Measurements from ENCODE around the gene MRAS.

Gene MRAS

DNA sequence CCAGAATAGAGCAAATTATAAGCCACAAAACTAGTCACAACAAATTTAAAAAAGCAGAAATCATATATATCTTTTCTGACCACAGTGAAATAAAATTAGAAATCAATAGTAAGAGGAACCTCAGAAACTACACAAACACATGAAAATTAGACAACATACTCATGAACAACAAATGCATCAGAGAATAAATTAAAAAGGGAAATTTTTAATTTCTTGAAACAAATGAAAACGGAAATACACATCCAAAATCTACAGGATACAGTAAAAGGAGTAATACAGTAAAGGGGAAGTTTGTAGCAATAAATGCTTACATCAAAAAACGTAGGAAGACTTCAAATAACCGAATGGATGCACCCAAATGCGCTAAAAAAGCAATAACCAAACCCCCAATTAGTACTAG is 37.9 kb upstream of the MRAS start:
- Histone ChIP-seq H3K4me1 (ENCODE audit: insufficient read depth, poor library complexity, severe bottlenecking) (no peaks in the 10 kb centered on the region), H3K4me3 (ENCODE audit: severe bottlenecking) (no peak overlapping the region), H3K9me3 (ENCODE audit: severe bottlenecking) (no peaks in the 10 kb centered on the region), H3K36me3 (ENCODE audit: low read depth) (no peaks in the 10 kb centered on the region), H3K27me3 (ENCODE audit: insufficient read depth, poor library complexity, severe bottlenecking) (no peaks in the 10 kb centered on the region), H3K27ac (ENCODE audit: poor library complexity, severe bottlenecking) (no peak overlapping the region)
- ATAC-seq (ENCODE audit: low read depth), result no peak
- DNase-seq (ENCODE audit: low spot score), result no peak
- TF ChIP-seq, protein P1, sequence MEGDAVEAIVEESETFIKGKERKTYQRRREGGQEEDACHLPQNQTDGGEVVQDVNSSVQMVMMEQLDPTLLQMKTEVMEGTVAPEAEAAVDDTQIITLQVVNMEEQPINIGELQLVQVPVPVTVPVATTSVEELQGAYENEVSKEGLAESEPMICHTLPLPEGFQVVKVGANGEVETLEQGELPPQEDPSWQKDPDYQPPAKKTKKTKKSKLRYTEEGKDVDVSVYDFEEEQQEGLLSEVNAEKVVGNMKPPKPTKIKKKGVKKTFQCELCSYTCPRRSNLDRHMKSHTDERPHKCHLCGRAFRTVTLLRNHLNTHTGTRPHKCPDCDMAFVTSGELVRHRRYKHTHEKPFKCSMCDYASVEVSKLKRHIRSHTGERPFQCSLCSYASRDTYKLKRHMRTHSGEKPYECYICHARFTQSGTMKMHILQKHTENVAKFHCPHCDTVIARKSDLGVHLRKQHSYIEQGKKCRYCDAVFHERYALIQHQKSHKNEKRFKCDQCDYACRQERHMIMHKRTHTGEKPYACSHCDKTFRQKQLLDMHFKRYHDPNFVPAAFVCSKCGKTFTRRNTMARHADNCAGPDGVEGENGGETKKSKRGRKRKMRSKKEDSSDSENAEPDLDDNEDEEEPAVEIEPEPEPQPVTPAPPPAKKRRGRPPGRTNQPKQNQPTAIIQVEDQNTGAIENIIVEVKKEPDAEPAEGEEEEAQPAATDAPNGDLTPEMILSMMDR (IDR thresholded peaks at IDR 0.05; ENCODE audit: poor library complexity, severe bottlenecking), result no peak

DNA sequence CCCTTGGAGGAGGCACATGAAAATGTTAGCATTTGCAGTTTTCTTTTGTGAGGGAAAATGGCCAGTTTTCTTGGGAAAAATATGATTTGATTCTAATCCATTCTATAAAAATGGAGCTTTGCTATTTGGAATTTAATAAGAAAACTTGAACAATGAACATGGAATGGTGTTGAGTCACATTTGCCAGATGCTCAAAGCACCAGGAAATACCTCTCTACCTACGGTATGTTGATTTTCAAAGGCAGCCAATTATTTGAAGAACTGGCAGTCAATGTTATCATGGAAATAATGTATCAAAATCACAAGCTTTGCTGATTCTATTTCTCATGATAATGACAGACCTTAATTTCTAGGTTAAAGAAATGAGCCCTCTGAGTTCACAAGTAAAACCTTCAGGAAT is 33.6 kb upstream of the MRAS start:
- no peak for DNase-seq (ENCODE audit: low spot score)
- Histone ChIP-seq H3K4me3 (ENCODE audit: severe bottlenecking) (no peak overlapping the region), H3K27ac (ENCODE audit: poor library complexity, severe bottlenecking) (no peak overlapping the region), H3K4me1 (ENCODE audit: insufficient read depth, poor library complexity, severe bottlenecking) (no peaks in the 10 kb centered on the region), H3K36me3 (ENCODE audit: low read depth) (no peaks in the 10 kb centered on the region), H3K9me3 (ENCODE audit: severe bottlenecking) (no peaks in the 10 kb centered on the region), H3K27me3 (ENCODE audit: insufficient read depth, poor library complexity, severe bottlenecking) (no peaks in the 10 kb centered on the region)
- TF ChIP-seq, protein P1 (IDR thresholded peaks at IDR 0.05; ENCODE audit: poor library complexity, severe bottlenecking), result no peak
- peak; percentile 66; the same call in 2 of the 3 replicates for ATAC-seq (ENCODE audit: low read depth)

DNA sequence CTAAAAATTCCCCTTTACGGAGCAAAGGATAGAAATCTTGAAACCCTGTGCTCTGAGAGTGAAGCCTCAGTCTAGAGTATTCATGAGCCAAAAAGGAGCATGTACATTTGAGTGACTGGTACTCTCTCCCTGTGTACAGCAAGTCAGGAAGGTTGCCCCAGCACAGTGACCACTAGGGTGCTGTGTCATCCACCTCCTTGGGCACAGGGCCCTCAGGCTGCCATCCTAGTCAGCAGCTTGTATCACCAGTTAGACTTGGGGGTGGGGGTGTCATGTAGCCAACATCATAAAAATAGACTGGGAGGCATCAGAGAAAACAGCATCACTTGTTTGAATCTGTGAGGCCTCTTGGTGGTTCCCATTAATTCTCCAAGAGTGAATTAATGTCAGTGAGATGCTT is 30.7 kb upstream of the MRAS start:
- no peak for ATAC-seq (ENCODE audit: low read depth)

DNA sequence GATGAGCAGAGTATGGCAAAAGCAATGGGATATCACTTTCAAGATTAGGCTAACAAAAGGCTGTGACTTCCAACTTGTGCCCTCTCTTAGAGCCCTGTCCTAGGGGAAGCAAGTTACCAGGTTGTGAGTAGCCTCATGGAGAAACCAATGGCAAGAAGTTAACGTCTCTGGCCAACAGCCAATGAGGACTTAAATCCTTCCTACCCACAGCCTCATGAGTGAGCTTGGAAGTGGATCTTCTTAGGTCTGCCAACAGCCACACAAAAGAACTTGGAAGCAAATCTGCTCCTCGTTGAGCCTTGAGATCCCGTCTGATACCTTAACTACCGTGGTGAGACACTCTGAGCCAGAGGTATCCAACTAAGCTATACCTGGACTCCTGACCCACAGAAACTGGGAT is 24.4 kb upstream of the MRAS start:
- TF ChIP-seq, protein P1 (IDR thresholded peaks at IDR 0.05; ENCODE audit: poor library complexity, severe bottlenecking), result no peak

More for the DNA sequence above, 30.7 kb upstream of the MRAS start:
- TF ChIP-seq, protein P1 (IDR thresholded peaks at IDR 0.05; ENCODE audit: poor library complexity, severe bottlenecking), result no peak
- H3K36me3 ChIP-seq (ENCODE audit: low read depth), result no peaks in the 10 kb centered on the region
- H3K4me3 ChIP-seq (ENCODE audit: severe bottlenecking), result no peak overlapping the region
- no peaks in the 10 kb centered on the region for H3K9me3 ChIP-seq (ENCODE audit: severe bottlenecking)
- no peaks in the 10 kb centered on the region for H3K27me3 ChIP-seq (ENCODE audit: insufficient read depth, poor library complexity, severe bottlenecking)
- no peak for DNase-seq (ENCODE audit: low spot score)
- H3K4me1 ChIP-seq (ENCODE audit: insufficient read depth, poor library complexity, severe bottlenecking), result no peaks in the 10 kb centered on the region
- no peak overlapping the region for H3K27ac ChIP-seq (ENCODE audit: poor library complexity, severe bottlenecking)

DNA sequence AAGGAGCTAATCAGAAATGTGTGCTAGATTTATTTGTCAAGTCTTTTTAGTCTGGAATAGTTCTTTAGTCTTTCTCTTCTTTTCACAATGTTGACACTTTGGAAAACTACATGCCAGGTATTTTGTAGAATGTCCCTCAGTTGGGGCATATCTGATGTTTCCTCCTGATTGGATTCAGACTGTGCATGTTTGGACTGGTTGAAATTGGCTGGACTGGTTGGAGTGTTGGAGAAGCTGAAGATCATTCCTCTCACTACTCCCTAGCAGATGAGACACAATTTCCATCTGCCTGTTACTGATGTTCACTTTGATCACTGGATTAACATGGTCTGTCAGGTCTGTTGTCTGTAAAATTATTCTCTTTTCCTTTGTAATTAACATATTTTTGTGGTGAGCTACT is 22.4 kb upstream of the MRAS start:
- no peaks in the 10 kb centered on the region for H3K9me3 ChIP-seq (ENCODE audit: severe bottlenecking)
- no peaks in the 10 kb centered on the region for H3K36me3 ChIP-seq (ENCODE audit: low read depth)
- H3K4me3 ChIP-seq (ENCODE audit: severe bottlenecking), result no peak overlapping the region
- H3K4me1 ChIP-seq (ENCODE audit: insufficient read depth, poor library complexity, severe bottlenecking), result peaks cover 31% of the 10 kb centered on the region
- DNase-seq (ENCODE audit: low spot score), result no peak
- ATAC-seq (ENCODE audit: low read depth), result no peak
- peak overlapping the region; percentile 36 for H3K27ac ChIP-seq (ENCODE audit: poor library complexity, severe bottlenecking)
- H3K27me3 ChIP-seq (ENCODE audit: insufficient read depth, poor library complexity, severe bottlenecking), result no peaks in the 10 kb centered on the region
- TF ChIP-seq, protein P1 (IDR thresholded peaks at IDR 0.05; ENCODE audit: poor library complexity, severe bottlenecking), result no peak

More for the DNA sequence above, 24.4 kb upstream of the MRAS start:
- Histone ChIP-seq H3K4me1 (ENCODE audit: insufficient read depth, poor library complexity, severe bottlenecking) (peaks cover 31% of the 10 kb centered on the region), H3K36me3 (ENCODE audit: low read depth) (no peaks in the 10 kb centered on the region), H3K27ac (ENCODE audit: poor library complexity, severe bottlenecking) (no peak overlapping the region), H3K27me3 (ENCODE audit: insufficient read depth, poor library complexity, severe bottlenecking) (no peaks in the 10 kb centered on the region), H3K9me3 (ENCODE audit: severe bottlenecking) (no peaks in the 10 kb centered on the region), H3K4me3 (ENCODE audit: severe bottlenecking) (no peak overlapping the region)
- ATAC-seq (ENCODE audit: low read depth) (no peak), DNase-seq (ENCODE audit: low spot score) (no peak)
